Measurements from ENCODE around the gene PTGR2.
"Not testable (repeated sequence)": the region's sequence is repeated elsewhere in the genome, so short reads cannot be mapped to it uniquely, and the experiment has no call there.

Gene PTGR2

GRCh38 chr14:73851567-73852382 lies at the start of gene PTGR2:
Gene PTGR2 (plus strand): TSS chr14:73851831. CDS start chr14:73858863, 7,032 bp downstream.
- DNase-seq = peak; percentile 42

DNA sequence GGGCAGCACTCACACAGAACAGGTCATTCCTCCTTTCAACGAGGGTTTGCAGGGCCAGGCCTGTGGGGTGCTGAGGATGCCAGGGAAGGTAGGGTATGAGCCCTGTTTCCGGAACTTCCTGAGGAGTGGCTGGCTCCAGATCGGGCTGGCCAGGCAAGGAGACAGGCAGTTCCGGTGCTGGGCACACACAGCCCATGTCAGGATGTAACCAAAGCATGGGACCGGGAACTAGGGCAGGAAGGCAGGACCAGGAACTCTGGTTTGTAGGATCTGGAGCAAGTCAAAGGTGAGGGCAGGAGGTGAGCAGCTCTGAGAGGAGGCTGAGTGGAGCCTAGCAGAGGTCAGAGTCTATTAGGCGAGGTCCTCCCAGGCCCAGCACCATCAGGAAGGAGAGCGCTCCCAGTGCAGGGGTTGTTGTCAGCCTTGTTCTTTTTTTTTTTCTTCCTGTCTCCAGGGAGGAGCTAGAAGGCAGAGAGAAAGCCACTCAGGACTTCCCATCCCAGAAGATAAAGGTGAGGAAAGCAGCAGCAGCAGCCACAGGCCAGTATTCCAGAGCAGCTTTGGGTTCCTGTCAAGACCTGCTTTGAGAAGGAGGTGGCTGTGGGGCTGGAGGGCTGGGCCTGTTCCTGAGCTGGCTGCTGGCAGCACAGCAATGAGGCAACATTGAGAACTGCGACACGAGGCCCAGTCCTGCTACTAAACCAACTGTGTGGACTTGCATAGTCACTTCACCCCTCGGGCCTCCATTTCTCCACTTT lies 49.0 kb upstream of the PTGR2 start:
- no peak for DNase-seq

DNA sequence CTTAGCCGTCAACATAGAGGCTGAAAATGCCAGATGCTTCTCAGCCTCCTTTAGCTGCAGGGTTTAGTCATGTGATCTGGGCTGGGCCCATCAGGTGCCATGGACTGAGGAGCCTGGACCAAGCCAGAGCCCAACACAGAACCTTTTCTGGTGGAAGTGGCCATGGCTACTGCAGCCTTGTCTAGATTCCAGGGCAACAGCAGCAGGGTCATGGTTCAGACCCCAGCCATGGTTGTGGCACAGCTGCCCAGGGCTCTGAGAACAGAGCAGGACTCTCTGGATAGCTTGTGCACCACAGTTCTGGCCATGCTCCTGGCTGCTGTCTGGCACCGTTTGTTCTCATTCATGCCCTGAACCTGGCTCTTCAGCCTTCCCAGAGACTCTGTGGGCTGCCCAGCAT lies 47.0 kb upstream of the PTGR2 start:
- DNase-seq = no peak

GRCh38 chr14:73807457-73807856 lies 44.2 kb upstream of the PTGR2 start:
- DNase-seq = no peak

GRCh38 chr14:73809391-73809790 lies 42.2 kb upstream of the PTGR2 start:
- no peak for DNase-seq

DNA sequence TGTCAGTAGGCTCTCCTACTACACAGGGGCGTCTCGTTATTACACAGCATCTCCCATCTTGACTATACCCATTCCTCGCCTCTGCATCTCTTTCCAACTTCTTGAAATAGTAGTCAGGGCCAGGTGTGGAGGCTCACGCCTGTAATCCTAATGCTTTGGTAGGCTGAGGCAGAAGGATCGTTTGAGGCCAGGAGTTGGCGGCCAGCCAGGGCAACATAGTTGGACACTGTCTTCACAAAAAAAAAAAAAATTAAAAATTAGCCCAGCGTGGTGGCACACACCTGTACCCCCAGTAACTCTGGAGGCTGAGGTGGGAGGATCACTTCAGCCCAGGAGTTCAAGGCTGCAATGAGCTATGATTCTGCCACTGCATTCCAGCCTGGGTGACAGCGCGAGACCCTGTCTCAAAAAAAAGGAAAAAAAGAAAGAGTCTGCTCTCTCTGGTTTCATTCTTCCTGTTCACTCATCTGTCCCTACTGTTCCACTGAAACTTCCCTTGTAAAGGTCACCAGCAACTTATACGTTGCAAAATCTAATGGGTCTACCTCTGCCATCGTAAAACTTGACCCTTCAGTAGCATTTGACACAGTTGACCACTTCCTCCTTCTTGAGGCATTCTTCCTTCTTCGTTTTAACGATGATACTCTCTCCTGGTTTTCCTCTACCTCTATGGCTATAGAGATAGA lies 41.0 kb upstream of the PTGR2 start:
- DNase-seq = peak; percentile 32

GRCh38 chr14:73811164-73811503 lies 40.5 kb upstream of the PTGR2 start:
- no peak for DNase-seq

- no peak for DNase-seq
Observed at GRCh38 chr14:73814153-73814552, 37.5 kb upstream of the PTGR2 start.

- DNase-seq = no peak
Observed at GRCh38 chr14:73815849-73816248, 35.8 kb upstream of the PTGR2 start.

DNA sequence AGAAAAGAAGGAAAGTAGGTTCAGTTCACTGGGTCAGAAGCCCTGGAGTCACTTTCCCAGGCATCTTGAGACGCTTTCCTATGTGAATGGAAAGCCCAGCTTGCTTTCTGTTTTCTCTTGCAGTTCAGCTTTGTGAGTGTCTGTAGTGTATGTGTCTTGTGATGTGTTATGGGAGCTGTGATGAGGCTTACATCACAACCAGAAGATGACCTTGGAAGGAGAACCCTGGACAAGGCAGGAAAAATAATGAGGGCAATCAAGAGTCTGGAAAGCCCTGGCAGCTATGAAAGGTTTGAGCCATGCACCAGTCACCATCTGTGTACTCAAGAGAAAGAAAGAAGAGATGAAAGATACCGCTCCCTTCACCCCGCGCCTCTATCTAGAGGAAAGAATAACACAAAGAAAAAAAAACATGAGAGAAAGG lies 35.2 kb upstream of the PTGR2 start:
- no peak for DNase-seq

GRCh38 chr14:73817020-73817655 lies 34.5 kb upstream of the PTGR2 start:
- no peak for DNase-seq

GRCh38 chr14:73818821-73819220 lies 32.8 kb upstream of the PTGR2 start:
- DNase-seq = no peak

GRCh38 chr14:73820631-73821030 lies 31.0 kb upstream of the PTGR2 start:
- DNase-seq = no peak

- DNase-seq = no peak
Observed at GRCh38 chr14:73823339-73823885, 28.2 kb upstream of the PTGR2 start.

DNA sequence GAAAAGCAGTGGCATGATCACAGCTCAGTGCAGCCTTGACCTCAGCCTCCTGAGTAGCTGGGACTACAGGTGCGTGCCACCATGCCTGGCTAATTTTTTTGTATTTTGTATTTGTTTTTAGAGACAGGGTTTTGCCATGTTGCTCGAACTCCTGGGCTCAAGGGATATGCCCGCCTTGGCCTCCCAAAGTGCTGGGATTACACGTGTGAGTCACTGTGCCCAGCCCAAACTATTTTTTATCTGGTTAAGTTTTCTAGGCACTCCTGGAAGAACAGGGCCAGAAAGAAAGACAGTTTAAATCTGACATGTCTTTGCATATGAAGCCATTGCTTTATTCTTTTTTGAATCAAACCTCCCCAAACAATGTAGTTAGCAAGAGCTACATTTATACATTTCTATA lies 27.5 kb upstream of the PTGR2 start:
- DNase-seq = no peak

DNA sequence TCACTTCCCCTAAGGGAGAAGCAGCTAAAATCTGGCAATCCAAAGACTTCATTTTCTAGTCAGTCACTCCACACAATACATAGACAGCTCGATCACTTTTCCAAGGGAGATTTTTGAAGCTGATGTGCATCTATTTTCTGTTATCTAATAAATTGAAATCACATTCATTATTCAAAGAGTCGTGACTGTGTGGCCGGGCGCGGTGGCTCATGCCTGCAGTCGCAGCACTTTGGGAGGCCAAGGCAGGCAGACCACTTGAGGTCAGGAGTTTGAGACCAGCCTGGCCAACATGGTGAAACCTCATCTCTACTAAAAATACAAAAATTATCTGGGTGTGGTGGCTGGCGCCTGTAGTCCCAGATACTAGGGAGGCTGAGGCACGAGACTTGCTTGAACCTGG lies 27.1 kb upstream of the PTGR2 start:
- no peak for DNase-seq

DNA sequence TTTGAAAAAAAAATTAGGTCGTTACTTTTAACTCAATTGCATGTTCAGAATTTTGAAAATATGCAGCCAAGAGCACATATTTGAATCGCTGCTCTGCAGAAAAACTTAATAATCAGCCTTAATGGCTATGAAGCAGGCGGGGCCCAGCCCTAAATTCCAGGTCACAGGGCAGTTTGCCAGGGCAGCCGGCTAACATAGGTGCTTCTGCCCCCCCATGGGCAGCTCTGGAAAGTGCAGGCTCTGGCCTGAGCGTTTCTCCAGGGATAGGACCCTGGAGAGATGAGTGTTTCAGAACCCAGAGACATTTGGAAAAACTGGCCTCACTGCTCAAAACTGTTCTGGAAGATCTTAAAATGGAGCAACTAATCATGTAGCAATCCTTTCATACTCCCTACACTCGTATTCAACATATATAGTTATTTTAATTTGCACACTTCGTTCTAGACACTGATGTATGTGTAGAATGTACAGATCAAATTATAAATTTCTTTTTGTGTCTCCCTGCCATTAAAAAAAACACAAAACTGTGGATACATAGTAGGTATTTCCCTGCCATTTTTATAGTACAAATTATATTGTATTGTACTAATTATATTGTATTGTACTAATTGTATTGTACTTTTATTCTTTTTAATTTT lies 26.0 kb upstream of the PTGR2 start:
- DNase-seq = peak; percentile 7

DNA sequence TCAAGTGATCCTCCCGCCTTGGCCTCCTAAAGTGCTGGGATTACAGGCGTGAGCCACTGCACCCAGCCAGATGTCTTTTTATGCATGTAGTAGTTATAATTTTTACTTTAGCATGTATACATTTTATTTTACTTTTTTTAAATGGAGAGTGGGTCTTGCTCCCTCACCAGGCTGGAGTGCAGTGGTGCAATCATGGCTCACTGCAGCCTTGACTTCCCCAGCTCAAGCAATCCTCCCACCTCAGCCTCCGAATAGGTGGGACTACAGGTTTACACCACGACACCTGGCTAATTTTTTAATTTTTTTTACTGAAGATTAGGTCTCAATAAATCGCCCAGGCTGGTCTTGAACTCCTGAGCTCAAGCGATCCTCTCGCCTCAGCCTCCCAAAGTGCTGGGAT lies 24.4 kb upstream of the PTGR2 start:
- not testable (repeated sequence) for DNase-seq

GRCh38 chr14:73829071-73829470 lies 22.6 kb upstream of the PTGR2 start:
- no peak for DNase-seq

DNA sequence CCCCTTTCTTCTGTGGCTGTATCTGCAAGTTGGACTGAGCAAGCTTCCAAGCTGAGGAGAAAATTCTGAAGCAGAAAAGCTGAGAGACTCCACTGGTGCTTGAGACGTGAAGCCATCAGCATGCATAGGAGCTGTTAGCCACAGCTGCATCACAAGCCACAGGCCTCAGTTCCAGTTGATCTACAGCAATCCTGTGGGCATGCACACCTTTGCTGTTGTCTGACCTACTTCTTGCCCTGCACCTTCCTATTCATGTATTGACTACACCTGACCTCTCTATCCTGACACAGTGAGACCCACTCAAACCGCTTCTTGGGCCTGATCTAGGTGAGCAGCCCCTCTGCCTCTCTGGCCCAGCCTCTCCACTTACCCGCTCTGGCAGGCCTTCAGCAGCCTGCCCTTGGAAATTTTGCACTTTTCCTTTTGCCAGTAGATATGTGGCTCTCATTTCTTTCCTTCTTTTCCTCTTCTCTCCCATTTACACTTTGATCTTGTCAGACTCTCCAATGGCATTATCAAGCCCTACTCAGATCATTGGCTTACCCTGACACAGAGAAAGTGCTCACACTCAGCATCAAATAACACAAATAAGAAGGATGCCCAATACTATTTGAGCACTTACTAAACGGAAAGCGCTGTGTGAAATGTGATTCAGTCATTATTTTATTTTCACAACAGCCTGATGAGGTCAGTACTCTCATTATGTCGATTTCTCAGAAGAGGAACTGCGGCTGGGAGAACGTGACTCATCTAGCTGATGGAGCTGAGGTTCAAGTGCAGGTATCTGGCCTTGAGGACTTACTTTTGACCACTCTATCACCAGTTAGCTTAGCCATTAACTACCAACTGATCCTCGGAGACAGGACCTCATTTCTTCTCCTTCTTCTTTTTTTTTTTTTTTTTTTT lies 21.9 kb upstream of the PTGR2 start:
- DNase-seq = peak; percentile 25

DNA sequence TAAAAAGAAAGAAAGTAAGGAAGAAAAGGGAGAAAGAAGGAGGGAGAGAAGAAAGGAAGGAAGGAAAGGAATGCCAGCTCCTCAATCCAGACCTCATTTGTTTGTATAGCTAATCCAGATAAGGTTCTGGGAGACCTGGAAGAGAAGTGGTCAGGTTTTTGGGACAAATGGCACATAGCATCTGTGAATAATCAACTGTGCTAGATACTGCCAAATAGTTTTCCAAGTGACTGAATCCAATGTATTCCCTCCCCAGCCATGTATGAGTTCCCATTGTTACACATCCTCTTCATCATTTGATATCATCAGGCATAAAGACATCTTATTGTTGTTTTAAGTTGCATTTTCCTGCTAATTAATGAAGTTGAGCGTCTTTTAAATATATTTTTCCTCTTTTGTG lies 18.6 kb upstream of the PTGR2 start:
- no peak for DNase-seq

Data from GF-D8 (cell line).